ENCODE measurements around the gene FTSJ3. TPM values are rescaled to one million over a fixed set of nuclear protein-coding genes. Genes with fewer than 3 reads are reported as not detected.

The FTSJ3 gene
- total and polyA plus RNA-seq, 2 donors from 2014 or later: 23.7 to 38.7 TPM

- H3K9ac ChIP-seq (ENCODE audit: low read length in 3 of 3): no peak overlapping the region
- no peak overlapping the region for H3K27ac ChIP-seq (ENCODE audit: low read depth in 2 of 2, low read length in 2 of 2)
- DNase-seq: no peak
- FAIRE-seq: no peak
- no peak overlapping the region for H3K4me3 ChIP-seq (ENCODE audit: low read length in 3 of 3)
- no peaks in the 10 kb centered on the region for H3K9me3 ChIP-seq (ENCODE audit: control insufficient read depth in 2 of 3, insufficient read depth in 1 of 3, low read length in 3 of 3)
- peaks cover 10 to 49% (median 23%) of the 10 kb centered on the region in 3 donors for H3K36me3 ChIP-seq (ENCODE audit: control insufficient read depth in 2 of 3, insufficient read depth in 3 of 3, low read length in 3 of 3)
- no peaks in the 10 kb centered on the region for H3K4me1 ChIP-seq (ENCODE audit: control insufficient read depth in 2 of 3, insufficient read depth in 2 of 3, low read depth in 1 of 3, low read length in 3 of 3)
- no peaks in the 10 kb centered on the region for H3K27me3 ChIP-seq (ENCODE audit: control insufficient read depth, insufficient read depth, low read length)
- TF ChIP-seq CTCF (IDR thresholded peaks at IDR 0.05; ENCODE audit: borderline replicate concordance, extremely low read depth, insufficient read depth): no peak
- intact Hi-C loops (cut with DNase I): no loop called here
Measured at GRCh38 chr17:63792055-63792729, 35.3 kb downstream of the FTSJ3 start.

- H3K36me3 ChIP-seq (ENCODE audit: control insufficient read depth in 2 of 3, insufficient read depth in 3 of 3, low read length in 3 of 3): peaks cover 11 to 35% (median 16%) of the 10 kb centered on the region in 3 donors
- H3K4me3 ChIP-seq (ENCODE audit: low read length in 3 of 3): no peak overlapping the region
- no peak overlapping the region for H3K9ac ChIP-seq (ENCODE audit: low read length in 3 of 3)
- no peak for TF ChIP-seq CTCF (IDR thresholded peaks at IDR 0.05; ENCODE audit: borderline replicate concordance, extremely low read depth, insufficient read depth)
- intact Hi-C loops (cut with DNase I): no loop called here
- H3K4me1 ChIP-seq (ENCODE audit: control insufficient read depth in 2 of 3, insufficient read depth in 2 of 3, low read depth in 1 of 3, low read length in 3 of 3): no peaks in the 10 kb centered on the region
- H3K27me3 ChIP-seq (ENCODE audit: control insufficient read depth, insufficient read depth, low read length): no peaks in the 10 kb centered on the region
- FAIRE-seq (no peak), DNase-seq (no peak)
- H3K27ac ChIP-seq (ENCODE audit: low read depth in 2 of 2, low read length in 2 of 2): no peak overlapping the region
- no peaks in the 10 kb centered on the region for H3K9me3 ChIP-seq (ENCODE audit: control insufficient read depth in 2 of 3, insufficient read depth in 1 of 3, low read length in 3 of 3)
Measured at GRCh38 chr17:63790057-63790456, 37.4 kb downstream of the FTSJ3 start.

GRCh38 chr17:63786971-63787711, 40.3 kb downstream of the FTSJ3 start:
- H3K9me3 ChIP-seq (ENCODE audit: control insufficient read depth in 2 of 3, insufficient read depth in 1 of 3, low read length in 3 of 3): no peaks in the 10 kb centered on the region
- no peaks in the 10 kb centered on the region for H3K27me3 ChIP-seq (ENCODE audit: control insufficient read depth, insufficient read depth, low read length)
- no peak for DNase-seq
- no peak overlapping the region for H3K27ac ChIP-seq (ENCODE audit: low read depth in 2 of 2, low read length in 2 of 2)
- H3K4me1 ChIP-seq (ENCODE audit: control insufficient read depth in 2 of 3, insufficient read depth in 2 of 3, low read depth in 1 of 3, low read length in 3 of 3): peaks cover 0 to under 1% (median 0%) of the 10 kb centered on the region in 3 donors
- TF ChIP-seq CTCF (IDR thresholded peaks at IDR 0.05; ENCODE audit: borderline replicate concordance, extremely low read depth, insufficient read depth): no peak
- intact Hi-C loops (cut with DNase I): no loop called here
- H3K36me3 ChIP-seq (ENCODE audit: control insufficient read depth in 2 of 3, insufficient read depth in 3 of 3, low read length in 3 of 3): peaks cover 5 to 26% (median 11%) of the 10 kb centered on the region in 3 donors
- H3K9ac ChIP-seq (ENCODE audit: low read length in 3 of 3): no peak overlapping the region
- no peak for FAIRE-seq
- H3K4me3 ChIP-seq (ENCODE audit: low read length in 3 of 3): no peak overlapping the region
